Measurements from ENCODE around the gene CEP97. TPM values are rescaled to one million over a fixed set of nuclear protein-coding genes. Genes with fewer than 3 reads are reported as not detected.
"Not testable (repeated sequence)": the region's sequence is repeated elsewhere in the genome, so short reads cannot be mapped to it uniquely, and the experiment has no call there.

The CEP97 gene
- total RNA-seq, 5 donors from 2014 or later (not counting 1 experiment from before 2014, with no cell fraction given), result 9.9 to 13.9 (median 12.7) TPM

GRCh38 chr3:101777745-101778281, 53.4 kb downstream of the CEP97 start:
- H3K4me3 ChIP-seq (ENCODE audit: control insufficient read depth in 1 of 2, extremely low read depth in 1 of 2, low read length in 1 of 2); H3K9me3 Mint-ChIP-seq; DNase-seq; H3K36me3 Mint-ChIP-seq; ATAC-seq (replicated peaks in 1 of 4); H3K27me3 Mint-ChIP-seq; H3K9me3 ChIP-seq; H3K36me3 ChIP-seq (ENCODE audit: control insufficient read depth in 2 of 2, extremely low read depth in 1 of 2, insufficient read depth in 1 of 2, low read length in 1 of 2); H3K27me3 ChIP-seq (replicated peaks in 1 of 2; ENCODE audit: control insufficient read depth in 2 of 2, extremely low read depth in 1 of 2, insufficient read depth in 2 of 2, low read length in 1 of 2): not testable (repeated sequence)
- peaks cover 40 to 48% (median 42%) of the 10 kb centered on the region in 3 donors for H3K4me1 Mint-ChIP-seq
- POLR2A ChIA-PET, result interaction anchor here in 1 of 2 donors (0.5 kb wide), 1 partner anchor 8 kb away, joined by 3 read pairs; no protein-coding TSS in a partner anchor
- peak overlapping the region; percentile 92 for H3K27ac ChIP-seq (ENCODE audit: low read length)
- CTCF ChIA-PET, result interaction anchor here in 1 of 2 donors (0.5 to 1.1 kb wide), 2 partner anchors 24 to 93 kb away, joined by 3 to 4 read pairs; no protein-coding TSS in a partner anchor
- WGBS (ENCODE audit: insufficient coverage), result no CpG with 5 or more reads among the region's 6 CpGs
- peak overlapping the region; percentile 99 to 100 for H3K27ac Mint-ChIP-seq
- H3K4me1 ChIP-seq (ENCODE audit: control insufficient read depth in 1 of 2, extremely low read depth in 1 of 2, insufficient read depth in 2 of 2, low read length in 2 of 2), result peaks cover 21 to 23% of the 10 kb centered on the region in 2 experiments
- peak overlapping the region; percentile 86 to 92 (median 91) for H3K4me3 Mint-ChIP-seq

GRCh38 chr3:101778385-101779046, 54.1 kb downstream of the CEP97 start:
- H3K36me3 ChIP-seq (ENCODE audit: control insufficient read depth in 2 of 2, extremely low read depth in 1 of 2, insufficient read depth in 1 of 2, low read length in 1 of 2), result peaks cover 2 to 11% of the 10 kb centered on the region in 2 donors
- Mint-ChIP-seq H3K27ac (peak overlapping the region; percentile 99 to 100), H3K27me3 (no peaks in the 10 kb centered on the region), H3K9me3 (no peaks in the 10 kb centered on the region), H3K36me3 (peaks cover 4% of the 10 kb centered on the region), H3K4me3 (peak overlapping the region; percentile 86 to 92 (median 91)), H3K4me1 (peaks cover 44 to 52% (median 46%) of the 10 kb centered on the region in 3 donors)
- H3K4me1 ChIP-seq (ENCODE audit: control insufficient read depth in 1 of 2, extremely low read depth in 1 of 2, insufficient read depth in 2 of 2, low read length in 2 of 2), result peaks cover 22 to 23% of the 10 kb centered on the region in 2 experiments
- H3K27me3 ChIP-seq (replicated peaks in 1 of 2; ENCODE audit: control insufficient read depth in 2 of 2, extremely low read depth in 1 of 2, insufficient read depth in 2 of 2, low read length in 1 of 2), result no peaks in the 10 kb centered on the region
- peak overlapping the region; percentile 29 to 97 for H3K4me3 ChIP-seq (ENCODE audit: control insufficient read depth in 1 of 2, extremely low read depth in 1 of 2, low read length in 1 of 2)
- ChIA-PET CTCF (interaction anchor here in 1 of 2 donors (0.7 to 1.5 kb wide), 4 partner anchors 10 to 54 kb away, joined by 3 to 11 read pairs (median 6); partner anchors contain the start of gene CEP97), POLR2A (interaction anchor here in 1 of 2 donors (1.5 to 1.6 kb wide), 2 partner anchors 54 to 102 kb away, joined by 5 to 9 read pairs; partner anchors contain the start of genes CEP97 and ZBTB11)
- WGBS (ENCODE audit: insufficient coverage), result 23% methylated on average over 13 of the region's 21 CpGs
- no peaks in the 10 kb centered on the region for H3K9me3 ChIP-seq
- H3K27ac ChIP-seq (ENCODE audit: low read length), result peak overlapping the region; percentile 92
- ATAC-seq (replicated peaks in 1 of 4) (peak in 2 of 4 experiments; percentile 5 to 9), DNase-seq (peak in 1 of 35 experiments; percentile 10)

- Mint-ChIP-seq H3K4me3 (peak within 1 kb of the TSS; percentile 86 to 92 (median 91)), H3K4me1 (peaks cover 51 to 59% (median 53%) of the 10 kb centered on the region in 3 donors), H3K9me3 (no peaks in the 10 kb centered on the region), H3K27me3 (no peaks in the 10 kb centered on the region), H3K36me3 (peaks cover 11% of the 10 kb centered on the region), H3K27ac (peak within 1 kb of the TSS; percentile 99 to 100)
- WGBS (ENCODE audit: insufficient coverage), result under 1% methylated on average over 70 of the region's 78 CpGs
- DNase-seq, result peak; percentile 89 to 97 (median 94)
- peaks cover 2 to 18% of the 10 kb centered on the region in 2 donors for H3K36me3 ChIP-seq (ENCODE audit: control insufficient read depth in 2 of 2, extremely low read depth in 1 of 2, insufficient read depth in 1 of 2, low read length in 1 of 2)
- CTCF ChIA-PET, result interaction anchor here (0.6 to 1.5 kb wide), 8 partner anchors 10 to 1525 kb away, joined by 3 to 11 read pairs (median 4); partner anchors contain the start of gene CEP97 (in 1 of the 2)
- POLR2A ChIA-PET, result interaction anchor here (0.6 to 1.6 kb wide), 3 partner anchors 47 to 102 kb away, joined by 3 to 9 read pairs (median 5); partner anchors contain the start of genes CEP97 (in 1 of the 2) and ZBTB11 (in 1 of the 2)
- H3K9me3 ChIP-seq, result no peaks in the 10 kb centered on the region
- peak within 1 kb of the TSS; percentile 72 to 97 for H3K4me3 ChIP-seq (ENCODE audit: control insufficient read depth in 1 of 2, extremely low read depth in 1 of 2, low read length in 1 of 2)
- H3K27me3 ChIP-seq (replicated peaks in 1 of 2; ENCODE audit: control insufficient read depth in 2 of 2, extremely low read depth in 1 of 2, insufficient read depth in 2 of 2, low read length in 1 of 2), result no peaks in the 10 kb centered on the region
- ATAC-seq (replicated peaks in 1 of 4), result peak; percentile 92 to 95 (median 94)
- H3K27ac ChIP-seq (ENCODE audit: low read length), result peak within 1 kb of the TSS; percentile 92
- H3K4me1 ChIP-seq (ENCODE audit: control insufficient read depth in 1 of 2, extremely low read depth in 1 of 2, insufficient read depth in 2 of 2, low read length in 2 of 2), result peaks cover 24 to 25% of the 10 kb centered on the region in 2 experiments
Measured at GRCh38 chr3:101779047-101779821, 54.8 kb downstream of the CEP97 start, which contains the start of gene NXPE3. NXPE3 (plus strand) TSS chr3:101779211; CDS start chr3:101785597, 6,386 bp downstream.

- H3K36me3 Mint-ChIP-seq, result peaks cover 16% of the 10 kb centered on the region
- Histone ChIP-seq H3K36me3 (ENCODE audit: control insufficient read depth in 2 of 2, extremely low read depth in 1 of 2, insufficient read depth in 1 of 2, low read length in 1 of 2) (peaks cover 2 to 23% of the 10 kb centered on the region in 2 donors), H3K4me3 (ENCODE audit: control insufficient read depth in 1 of 2, extremely low read depth in 1 of 2, low read length in 1 of 2) (peak overlapping the region; percentile 72 to 97), H3K4me1 (ENCODE audit: control insufficient read depth in 1 of 2, extremely low read depth in 1 of 2, insufficient read depth in 2 of 2, low read length in 2 of 2) (peaks cover 30 to 32% of the 10 kb centered on the region in 2 experiments), H3K27me3 (replicated peaks in 1 of 2; ENCODE audit: control insufficient read depth in 2 of 2, extremely low read depth in 1 of 2, insufficient read depth in 2 of 2, low read length in 1 of 2) (no peaks in the 10 kb centered on the region), H3K9me3 (no peaks in the 10 kb centered on the region), H3K27ac (ENCODE audit: low read length) (peak overlapping the region; percentile 92)
- H3K27me3 Mint-ChIP-seq, result no peaks in the 10 kb centered on the region
- CTCF ChIA-PET, result interaction anchor here (0.6 to 1.5 kb wide), 4 partner anchors 11 to 1525 kb away, joined by 3 to 11 read pairs (median 6); no protein-coding TSS in a partner anchor
- no peak for ATAC-seq (replicated peaks in 1 of 4)
- 0% methylated on average over 5 of the region's 9 CpGs for WGBS (ENCODE audit: insufficient coverage)
- peak overlapping the region; percentile 86 to 92 (median 91) for H3K4me3 Mint-ChIP-seq
- no peak for DNase-seq
- peak overlapping the region; percentile 99 to 100 for H3K27ac Mint-ChIP-seq
- H3K9me3 Mint-ChIP-seq, result no peaks in the 10 kb centered on the region
- POLR2A ChIA-PET, result interaction anchor here in 1 of 2 donors (1.5 to 1.6 kb wide), 2 partner anchors 56 to 103 kb away, joined by 5 to 9 read pairs; partner anchors contain the start of genes CEP97 and ZBTB11
- H3K4me1 Mint-ChIP-seq, result peaks cover 58 to 65% (median 60%) of the 10 kb centered on the region in 3 donors
Measured at GRCh38 chr3:101779822-101780381, 55.5 kb downstream of the CEP97 start.

GRCh38 chr3:101780661-101781060, 56.2 kb downstream of the CEP97 start:
- CTCF ChIA-PET, result interaction anchor here in 1 of 2 donors (0.9 kb wide), 1 partner anchor 448 kb away, joined by 3 read pairs; no protein-coding TSS in a partner anchor
- POLR2A ChIA-PET, result interaction anchor here (0.6 kb wide), 2 partner anchors 9 to 11 kb away, joined by 3 to 4 read pairs; no protein-coding TSS in a partner anchor
- Mint-ChIP-seq H3K4me3 (peak overlapping the region; percentile 86 to 92 (median 91)), H3K27ac (peak overlapping the region; percentile 99 to 100), H3K4me1 (peaks cover 66 to 71% (median 67%) of the 10 kb centered on the region in 3 donors), H3K27me3 (no peaks in the 10 kb centered on the region), H3K9me3 (no peaks in the 10 kb centered on the region), H3K36me3 (peaks cover 22% of the 10 kb centered on the region)
- ATAC-seq (replicated peaks in 1 of 4) (no peak), DNase-seq (no peak)
- H3K4me1 ChIP-seq (ENCODE audit: control insufficient read depth in 1 of 2, extremely low read depth in 1 of 2, insufficient read depth in 2 of 2, low read length in 2 of 2), result peaks cover 34 to 39% of the 10 kb centered on the region in 2 experiments
- peaks cover 2 to 30% of the 10 kb centered on the region in 2 donors for H3K36me3 ChIP-seq (ENCODE audit: control insufficient read depth in 2 of 2, extremely low read depth in 1 of 2, insufficient read depth in 1 of 2, low read length in 1 of 2)
- no peaks in the 10 kb centered on the region for H3K9me3 ChIP-seq
- H3K27me3 ChIP-seq (replicated peaks in 1 of 2; ENCODE audit: control insufficient read depth in 2 of 2, extremely low read depth in 1 of 2, insufficient read depth in 2 of 2, low read length in 1 of 2), result no peaks in the 10 kb centered on the region
- H3K4me3 ChIP-seq (ENCODE audit: control insufficient read depth in 1 of 2, extremely low read depth in 1 of 2, low read length in 1 of 2), result no peak overlapping the region
- 83% methylated on average over 1 of the region's 2 CpGs for WGBS (ENCODE audit: insufficient coverage)
- no peak overlapping the region for H3K27ac ChIP-seq (ENCODE audit: low read length)

Data from T-cell (primary cell).